ENCODE results near the gene TMEM86B. TPM values are rescaled to one million over a fixed set of nuclear protein-coding genes. Genes with fewer than 3 reads are reported as not detected.

The TMEM86B gene
- total RNA-seq, 1 donor from 2014 or later, result 1.4 TPM

GRCh38 chr19:55179606-55180484, 48.7 kb downstream of the TMEM86B start, which contains the start of gene SYT5:
SYT5 (minus strand) TSS chr19:55180289; CDS start chr19:55179041, 1,248 bp downstream.
- no peaks in the 10 kb centered on the region for H3K79me2 ChIP-seq (ENCODE audit: low read depth)
- peaks cover 17% of the 10 kb centered on the region for H4K20me1 ChIP-seq (ENCODE audit: low read depth)
- H3K27me3 Mint-ChIP-seq (ENCODE audit: insufficient read depth, low read depth), result peaks cover 46% of the 10 kb centered on the region
- peaks cover 6% of the 10 kb centered on the region for H3K4me1 ChIP-seq
- H3F3A ChIP-seq (ENCODE audit: low read depth), result peaks cover 5% of the 10 kb centered on the region
- H3K4me1 Mint-ChIP-seq, result peaks cover 22% of the 10 kb centered on the region
- TF ChIP-seq EZH2 (IDR thresholded peaks at IDR 0.05), result peak; percentile 53
- peak; percentile 40 for TF ChIP-seq EZH2phosphoT487 (IDR thresholded peaks at IDR 0.05)
- no peak for TF ChIP-seq CTCF (IDR thresholded peaks at IDR 0.05)
- no peaks in the 10 kb centered on the region for H3K36me3 ChIP-seq
- H2AFZ ChIP-seq (replicated peaks), result no peak within 1 kb of the TSS
- peaks cover 84% of the 10 kb centered on the region for H3K27me3 ChIP-seq
- peak within 1 kb of the TSS; percentile 25 for H3K27ac Mint-ChIP-seq
- no peaks in the 10 kb centered on the region for H3K9me3 ChIP-seq (ENCODE audit: low read depth)
- peak within 1 kb of the TSS; percentile 63 for H3K4me3 ChIP-seq
- no peak within 1 kb of the TSS for H3K9ac ChIP-seq
- H3K36me3 Mint-ChIP-seq, result no peaks in the 10 kb centered on the region
- peak within 1 kb of the TSS; percentile 88 for H3K4me3 Mint-ChIP-seq
- no peak within 1 kb of the TSS for H3K27ac ChIP-seq
- peaks cover 10% of the 10 kb centered on the region for H3K9me3 Mint-ChIP-seq
- peak; percentile 82 for DNase-seq (ENCODE audit: low spot score)
- peak within 1 kb of the TSS; percentile 89 for H3K4me2 ChIP-seq

DNA sequence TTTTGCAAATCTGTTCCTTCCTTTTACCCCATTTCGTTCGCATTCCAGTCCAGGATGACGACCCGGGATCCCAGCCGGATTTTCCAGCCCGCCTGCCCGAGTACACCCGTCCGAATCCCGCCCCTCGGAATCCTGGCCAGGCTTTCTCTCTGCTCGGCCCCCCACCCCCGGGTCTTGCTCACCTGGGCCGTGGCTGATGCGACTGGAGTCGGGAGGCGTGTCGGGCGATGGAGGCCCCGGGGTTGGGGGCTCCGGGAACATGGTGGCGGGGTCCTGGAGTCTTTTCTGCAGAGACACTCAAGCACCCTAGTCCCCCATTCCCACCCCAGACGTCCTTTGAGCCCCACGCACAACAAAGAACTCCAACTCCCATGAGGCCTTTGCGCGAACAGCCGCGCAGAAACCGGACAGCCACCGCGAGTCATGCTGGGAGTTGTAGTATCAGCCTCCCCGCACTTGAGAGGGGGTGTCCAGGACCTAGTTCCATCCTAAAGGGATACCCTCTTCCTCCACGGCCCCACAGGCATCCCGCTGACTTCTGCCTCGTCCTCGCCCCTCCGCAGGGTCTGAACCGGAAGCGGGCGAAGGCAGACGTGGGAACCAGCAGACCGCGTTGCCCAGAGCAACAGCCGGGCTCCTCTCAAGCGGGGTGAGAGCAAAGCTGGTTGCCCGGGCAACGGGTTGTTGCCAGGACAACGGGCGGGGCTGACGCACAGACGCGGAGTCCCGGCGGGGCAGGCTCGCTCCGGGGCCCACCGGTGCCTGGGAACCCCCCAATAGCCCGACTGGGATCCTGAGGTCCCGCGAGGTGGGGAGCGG, 49.6 kb downstream of the TMEM86B start:
- Histone ChIP-seq H2AFZ (replicated peaks) (no peak overlapping the region), H3K27ac (no peak overlapping the region), H4K20me1 (ENCODE audit: low read depth) (peaks cover 17% of the 10 kb centered on the region)

More for the DNA sequence above, 49.6 kb downstream of the TMEM86B start:
- H3K9ac ChIP-seq, result no peak overlapping the region
- H3F3A ChIP-seq (ENCODE audit: low read depth), result peaks cover 11% of the 10 kb centered on the region
- Mint-ChIP-seq H3K27ac (peak overlapping the region; percentile 72), H3K9me3 (peaks cover 16% of the 10 kb centered on the region), H3K4me3 (peak overlapping the region; percentile 88), H3K27me3 (ENCODE audit: insufficient read depth, low read depth) (peaks cover 48% of the 10 kb centered on the region), H3K4me1 (peaks cover 28% of the 10 kb centered on the region), H3K36me3 (no peaks in the 10 kb centered on the region)
- no peaks in the 10 kb centered on the region for H3K79me2 ChIP-seq (ENCODE audit: low read depth)
- peak; percentile 97 for DNase-seq (ENCODE audit: low spot score)
- no peaks in the 10 kb centered on the region for H3K9me3 ChIP-seq (ENCODE audit: low read depth)
- peak overlapping the region; percentile 63 for H3K4me3 ChIP-seq
- peaks cover 85% of the 10 kb centered on the region for H3K27me3 ChIP-seq
- TF ChIP-seq CTCF (IDR thresholded peaks at IDR 0.05) (no peak), EZH2phosphoT487 (IDR thresholded peaks at IDR 0.05) (no peak), EZH2 (IDR thresholded peaks at IDR 0.05) (no peak)
- H3K4me1 ChIP-seq, result peaks cover 6% of the 10 kb centered on the region
- H3K4me2 ChIP-seq, result peak overlapping the region; percentile 89
- H3K36me3 ChIP-seq, result no peaks in the 10 kb centered on the region

Small RNA genes within 50 kb of the gene (microRNA-seq; reads per million reads assigned to microRNA genes)
- gene MIR6802 (not detected), gene MIR6803 (1.6 reads per million), gene MIR6804 (0.91 reads per million)

Small RNA genes within 50 kb of the gene (small RNA-seq; reads per million reads assigned to genes)
- gene MIR6802, result not detected
- not detected for gene MIR6803
- gene MIR6804, result not detected

Other genes starting within 250 kb of the TMEM86B start
- not detected in 2 replicates for gene GP6, start 190.5 kb downstream of the TMEM86B start, total RNA-seq (ENCODE audit: low replicate concordance)
- 9.0 and 9.4 TPM in 2 replicates for gene RDH13, start 165.6 kb downstream of the TMEM86B start, total RNA-seq (ENCODE audit: low replicate concordance)
- gene EPS8L1, start 152.9 kb downstream of the TMEM86B start, total RNA-seq (ENCODE audit: low replicate concordance), result 7.0 and 17.5 TPM in 2 replicates
- gene PPP1R12C, start 111.1 kb downstream of the TMEM86B start, total RNA-seq (ENCODE audit: low replicate concordance), result 21.8 and 62.7 TPM in 2 replicates
- gene TNNT1, start 79.6 kb downstream of the TMEM86B start, total RNA-seq (ENCODE audit: low replicate concordance), result 74.1 and 121 TPM in 2 replicates
- 22.2 and 41.0 TPM in 2 replicates for gene TNNI3, start 71.0 kb downstream of the TMEM86B start, total RNA-seq (ENCODE audit: low replicate concordance)
- 9.1 and 12.0 TPM in 2 replicates for gene DNAAF3, start 62.1 kb downstream of the TMEM86B start, total RNA-seq (ENCODE audit: low replicate concordance)
- gene SYT5, start 48.5 kb downstream of the TMEM86B start, total RNA-seq (ENCODE audit: low replicate concordance), result 0.22 TPM in 1 of 2 replicates, not detected in the other
- gene PTPRH, start 19.3 kb downstream of the TMEM86B start, total RNA-seq (ENCODE audit: low replicate concordance), result not detected in 2 replicates
- gene PPP6R1, start 30.3 kb upstream of the TMEM86B start, total RNA-seq (ENCODE audit: low replicate concordance), result 13.1 and 40.4 TPM in 2 replicates
- gene HSPBP1, start 51.3 kb upstream of the TMEM86B start, total RNA-seq (ENCODE audit: low replicate concordance), result 15.0 and 43.1 TPM in 2 replicates
- 24.1 and 43.1 TPM in 2 replicates for gene BRSK1, start 55.2 kb upstream of the TMEM86B start, total RNA-seq (ENCODE audit: low replicate concordance)
- 0.62 TPM in 1 of 2 replicates, not detected in the other for gene TMEM150B, start 96.6 kb upstream of the TMEM86B start, total RNA-seq (ENCODE audit: low replicate concordance)
- gene KMT5C, start 111.1 kb upstream of the TMEM86B start, total RNA-seq (ENCODE audit: low replicate concordance), result 21.1 and 73.7 TPM in 2 replicates
- gene COX6B2, start 126.0 kb upstream of the TMEM86B start, total RNA-seq (ENCODE audit: low replicate concordance), result 0.77 TPM in 1 of 2 replicates, not detected in the other
- 0.09 TPM in 1 of 2 replicates, not detected in the other for gene GARIN5B, start 134.5 kb upstream of the TMEM86B start, total RNA-seq (ENCODE audit: low replicate concordance)
- gene IL11, start 141.7 kb upstream of the TMEM86B start, total RNA-seq (ENCODE audit: low replicate concordance), result 0.06 and 0.62 TPM in 2 replicates
- not detected in 2 replicates for gene TMEM190, start 148.1 kb upstream of the TMEM86B start, total RNA-seq (ENCODE audit: low replicate concordance)
- gene TMEM238, start 155.5 kb upstream of the TMEM86B start, total RNA-seq (ENCODE audit: low replicate concordance), result 0.15 TPM in 1 of 2 replicates, not detected in the other
- 1,017 and 1,124 TPM in 2 replicates for gene RPL28, start 157.2 kb upstream of the TMEM86B start, total RNA-seq (ENCODE audit: low replicate concordance)
- 118 and 159 TPM in 2 replicates for gene UBE2S, start 179.0 kb upstream of the TMEM86B start, total RNA-seq (ENCODE audit: low replicate concordance)
- 0.09 and 0.21 TPM in 2 replicates for gene SHISA7, start 214.5 kb upstream of the TMEM86B start, total RNA-seq (ENCODE audit: low replicate concordance)
- gene ISOC2, start 232.9 kb upstream of the TMEM86B start, total RNA-seq (ENCODE audit: low replicate concordance), result 14.8 and 34.4 TPM in 2 replicates
- not detected in 2 replicates for gene C19orf85, start 236.0 kb upstream of the TMEM86B start, total RNA-seq (ENCODE audit: low replicate concordance)
- 5.0 TPM in 1 of 2 replicates, not detected in the other for gene ZNF628, start 247.9 kb upstream of the TMEM86B start, total RNA-seq (ENCODE audit: low replicate concordance)